ENCODE measurements around the gene MAPK11. TPM values are rescaled to one million over a fixed set of nuclear protein-coding genes. Genes with fewer than 3 reads are reported as not detected.

Gene MAPK11
- total and polyA plus RNA-seq, 9 of the 15 experiments (the other 6 are each of a cell fraction or from before 2014, with no cell fraction given), result 0.06 to 14.6 (median 5.3) TPM

DNA sequence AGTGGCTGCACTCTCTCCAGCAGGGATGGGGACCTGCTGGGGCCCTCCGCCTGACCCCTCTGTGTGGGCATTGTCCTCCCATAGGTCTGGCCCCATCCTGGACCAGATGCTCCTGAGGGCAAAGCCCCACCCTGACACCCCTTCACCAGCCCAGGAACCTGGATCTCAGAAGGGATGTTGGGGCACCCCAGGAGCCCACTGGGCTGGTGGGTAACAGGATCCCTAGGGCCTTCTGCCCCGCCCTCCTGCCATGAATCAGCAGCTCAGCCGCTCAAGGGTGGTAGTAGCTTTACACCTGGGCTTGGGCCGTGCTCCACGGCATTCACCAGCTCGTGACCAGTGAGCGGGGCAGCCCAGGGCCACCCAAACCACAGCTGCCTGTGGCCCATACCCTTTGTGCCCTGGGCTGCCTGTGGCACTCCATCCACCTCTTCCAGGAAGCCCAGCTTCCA, 7.7 kb downstream of the MAPK11 start (continued):
- TF ChIP-seq, protein P1, sequence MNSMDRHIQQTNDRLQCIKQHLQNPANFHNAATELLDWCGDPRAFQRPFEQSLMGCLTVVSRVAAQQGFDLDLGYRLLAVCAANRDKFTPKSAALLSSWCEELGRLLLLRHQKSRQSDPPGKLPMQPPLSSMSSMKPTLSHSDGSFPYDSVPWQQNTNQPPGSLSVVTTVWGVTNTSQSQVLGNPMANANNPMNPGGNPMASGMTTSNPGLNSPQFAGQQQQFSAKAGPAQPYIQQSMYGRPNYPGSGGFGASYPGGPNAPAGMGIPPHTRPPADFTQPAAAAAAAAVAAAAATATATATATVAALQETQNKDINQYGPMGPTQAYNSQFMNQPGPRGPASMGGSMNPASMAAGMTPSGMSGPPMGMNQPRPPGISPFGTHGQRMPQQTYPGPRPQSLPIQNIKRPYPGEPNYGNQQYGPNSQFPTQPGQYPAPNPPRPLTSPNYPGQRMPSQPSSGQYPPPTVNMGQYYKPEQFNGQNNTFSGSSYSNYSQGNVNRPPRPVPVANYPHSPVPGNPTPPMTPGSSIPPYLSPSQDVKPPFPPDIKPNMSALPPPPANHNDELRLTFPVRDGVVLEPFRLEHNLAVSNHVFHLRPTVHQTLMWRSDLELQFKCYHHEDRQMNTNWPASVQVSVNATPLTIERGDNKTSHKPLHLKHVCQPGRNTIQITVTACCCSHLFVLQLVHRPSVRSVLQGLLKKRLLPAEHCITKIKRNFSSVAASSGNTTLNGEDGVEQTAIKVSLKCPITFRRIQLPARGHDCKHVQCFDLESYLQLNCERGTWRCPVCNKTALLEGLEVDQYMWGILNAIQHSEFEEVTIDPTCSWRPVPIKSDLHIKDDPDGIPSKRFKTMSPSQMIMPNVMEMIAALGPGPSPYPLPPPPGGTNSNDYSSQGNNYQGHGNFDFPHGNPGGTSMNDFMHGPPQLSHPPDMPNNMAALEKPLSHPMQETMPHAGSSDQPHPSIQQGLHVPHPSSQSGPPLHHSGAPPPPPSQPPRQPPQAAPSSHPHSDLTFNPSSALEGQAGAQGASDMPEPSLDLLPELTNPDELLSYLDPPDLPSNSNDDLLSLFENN (IDR thresholded peaks at IDR 0.05; ENCODE audit: low read depth in 2 of 2, low read length in 2 of 2), result no peak
- TF ChIP-seq TRIM24 (IDR thresholded peaks at IDR 0.05), result no peak
- no peak for TF ChIP-seq ZNF212 (CRISPR knock-in tag; IDR thresholded peaks at IDR 0.05)
- TF ChIP-seq U2AF1 (optimal IDR thresholded peaks at IDR 0.05; ENCODE audit: low read depth, low read length), result no peak
- TF ChIP-seq, protein P2, sequence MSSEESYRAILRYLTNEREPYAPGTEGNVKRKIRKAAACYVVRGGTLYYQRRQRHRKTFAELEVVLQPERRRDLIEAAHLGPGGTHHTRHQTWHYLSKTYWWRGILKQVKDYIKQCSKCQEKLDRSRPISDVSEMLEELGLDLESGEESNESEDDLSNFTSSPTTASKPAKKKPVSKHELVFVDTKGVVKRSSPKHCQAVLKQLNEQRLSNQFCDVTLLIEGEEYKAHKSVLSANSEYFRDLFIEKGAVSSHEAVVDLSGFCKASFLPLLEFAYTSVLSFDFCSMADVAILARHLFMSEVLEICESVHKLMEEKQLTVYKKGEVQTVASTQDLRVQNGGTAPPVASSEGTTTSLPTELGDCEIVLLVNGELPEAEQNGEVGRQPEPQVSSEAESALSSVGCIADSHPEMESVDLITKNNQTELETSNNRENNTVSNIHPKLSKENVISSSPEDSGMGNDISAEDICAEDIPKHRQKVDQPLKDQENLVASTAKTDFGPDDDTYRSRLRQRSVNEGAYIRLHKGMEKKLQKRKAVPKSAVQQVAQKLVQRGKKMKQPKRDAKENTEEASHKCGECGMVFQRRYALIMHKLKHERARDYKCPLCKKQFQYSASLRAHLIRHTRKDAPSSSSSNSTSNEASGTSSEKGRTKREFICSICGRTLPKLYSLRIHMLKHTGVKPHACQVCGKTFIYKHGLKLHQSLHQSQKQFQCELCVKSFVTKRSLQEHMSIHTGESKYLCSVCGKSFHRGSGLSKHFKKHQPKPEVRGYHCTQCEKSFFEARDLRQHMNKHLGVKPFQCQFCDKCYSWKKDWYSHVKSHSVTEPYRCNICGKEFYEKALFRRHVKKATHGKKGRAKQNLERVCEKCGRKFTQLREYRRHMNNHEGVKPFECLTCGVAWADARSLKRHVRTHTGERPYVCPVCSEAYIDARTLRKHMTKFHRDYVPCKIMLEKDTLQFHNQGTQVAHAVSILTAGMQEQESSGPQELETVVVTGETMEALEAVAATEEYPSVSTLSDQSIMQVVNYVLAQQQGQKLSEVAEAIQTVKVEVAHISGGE (CRISPR knock-in tag; IDR thresholded peaks at IDR 0.05), result no peak
- TF ChIP-seq ESRRB (CRISPR knock-in tag; IDR thresholded peaks at IDR 0.05; ENCODE audit: borderline replicate concordance), result no peak
- no peak for TF ChIP-seq TGIF2 (CRISPR knock-in tag; IDR thresholded peaks at IDR 0.05)
- TF ChIP-seq, protein P3, sequence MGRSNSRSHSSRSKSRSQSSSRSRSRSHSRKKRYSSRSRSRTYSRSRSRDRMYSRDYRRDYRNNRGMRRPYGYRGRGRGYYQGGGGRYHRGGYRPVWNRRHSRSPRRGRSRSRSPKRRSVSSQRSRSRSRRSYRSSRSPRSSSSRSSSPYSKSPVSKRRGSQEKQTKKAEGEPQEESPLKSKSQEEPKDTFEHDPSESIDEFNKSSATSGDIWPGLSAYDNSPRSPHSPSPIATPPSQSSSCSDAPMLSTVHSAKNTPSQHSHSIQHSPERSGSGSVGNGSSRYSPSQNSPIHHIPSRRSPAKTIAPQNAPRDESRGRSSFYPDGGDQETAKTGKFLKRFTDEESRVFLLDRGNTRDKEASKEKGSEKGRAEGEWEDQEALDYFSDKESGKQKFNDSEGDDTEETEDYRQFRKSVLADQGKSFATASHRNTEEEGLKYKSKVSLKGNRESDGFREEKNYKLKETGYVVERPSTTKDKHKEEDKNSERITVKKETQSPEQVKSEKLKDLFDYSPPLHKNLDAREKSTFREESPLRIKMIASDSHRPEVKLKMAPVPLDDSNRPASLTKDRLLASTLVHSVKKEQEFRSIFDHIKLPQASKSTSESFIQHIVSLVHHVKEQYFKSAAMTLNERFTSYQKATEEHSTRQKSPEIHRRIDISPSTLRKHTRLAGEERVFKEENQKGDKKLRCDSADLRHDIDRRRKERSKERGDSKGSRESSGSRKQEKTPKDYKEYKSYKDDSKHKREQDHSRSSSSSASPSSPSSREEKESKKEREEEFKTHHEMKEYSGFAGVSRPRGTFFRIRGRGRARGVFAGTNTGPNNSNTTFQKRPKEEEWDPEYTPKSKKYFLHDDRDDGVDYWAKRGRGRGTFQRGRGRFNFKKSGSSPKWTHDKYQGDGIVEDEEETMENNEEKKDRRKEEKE (IDR thresholded peaks at IDR 0.05; ENCODE audit: borderline replicate concordance in 1 of 2, control insufficient read depth in 1 of 2, low read depth in 2 of 2, low read length in 1 of 2), result no peak
- no peak for TF ChIP-seq NUFIP1 (IDR thresholded peaks at IDR 0.05; ENCODE audit: partially characterized antibody)
- TF ChIP-seq TEAD1 (CRISPR knock-in tag; IDR thresholded peaks at IDR 0.05), result no peak
- TF ChIP-seq, protein P4, sequence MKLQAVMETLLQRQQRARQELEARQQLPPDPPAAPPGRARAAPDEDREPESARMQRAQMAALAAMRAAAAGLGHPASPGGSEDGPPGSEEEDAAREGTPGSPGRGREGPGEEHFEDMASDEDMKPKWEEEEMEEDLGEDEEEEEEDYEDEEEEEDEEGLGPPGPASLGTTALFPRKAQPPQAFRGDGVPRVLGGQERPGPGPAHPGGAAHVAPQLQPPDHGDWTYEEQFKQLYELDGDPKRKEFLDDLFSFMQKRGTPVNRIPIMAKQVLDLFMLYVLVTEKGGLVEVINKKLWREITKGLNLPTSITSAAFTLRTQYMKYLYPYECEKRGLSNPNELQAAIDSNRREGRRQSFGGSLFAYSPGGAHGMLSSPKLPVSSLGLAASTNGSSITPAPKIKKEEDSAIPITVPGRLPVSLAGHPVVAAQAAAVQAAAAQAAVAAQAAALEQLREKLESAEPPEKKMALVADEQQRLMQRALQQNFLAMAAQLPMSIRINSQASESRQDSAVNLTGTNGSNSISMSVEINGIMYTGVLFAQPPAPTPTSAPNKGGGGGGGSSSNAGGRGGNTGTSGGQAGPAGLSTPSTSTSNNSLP (IDR thresholded peaks at IDR 0.05; ENCODE audit: borderline replicate concordance, low read depth, low read length), result no peak
- no peak for TF ChIP-seq ZNF140 (CRISPR knock-in tag; IDR thresholded peaks at IDR 0.05)
- TF ChIP-seq, protein P5, sequence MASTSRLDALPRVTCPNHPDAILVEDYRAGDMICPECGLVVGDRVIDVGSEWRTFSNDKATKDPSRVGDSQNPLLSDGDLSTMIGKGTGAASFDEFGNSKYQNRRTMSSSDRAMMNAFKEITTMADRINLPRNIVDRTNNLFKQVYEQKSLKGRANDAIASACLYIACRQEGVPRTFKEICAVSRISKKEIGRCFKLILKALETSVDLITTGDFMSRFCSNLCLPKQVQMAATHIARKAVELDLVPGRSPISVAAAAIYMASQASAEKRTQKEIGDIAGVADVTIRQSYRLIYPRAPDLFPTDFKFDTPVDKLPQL (IDR thresholded peaks at IDR 0.05; ENCODE audit: extremely low read depth, insufficient read length), result no peak
- no peak for TF ChIP-seq PML (IDR thresholded peaks at IDR 0.05; ENCODE audit: low read length)

Data from K562 (cell line).